Muscle of arm (tissue), 12 donors: ENCODE measurements around the gene NUMA1. TPM values are rescaled to one million over a fixed set of nuclear protein-coding genes. Genes with fewer than 3 reads are reported as not detected.

ENCODE experiments used
- DNase-seq: peaks from one replicate; pipeline ENCODE4 v3.0.0-alpha.2; 2013
- polyA plus RNA-seq, 12 donors: library from polyadenylated mRNA; unstranded; fragments of 120-200 nt; gene quantifications; one replicate each; pipeline ENCODE4 v1.2.1, GENCODE V29; 2013; ENCODE audit not compliant: insufficient read length in 12 of 12

NUMA1 gene
- polyA plus RNA-seq, 12 donors = 137 to 283 (median 169) TPM; not detected in 1

GRCh38 chr11:72023335-72023734 lies 57.0 kb downstream of the NUMA1 start:
- no peak for DNase-seq

GRCh38 chr11:72018171-72018570 lies 62.2 kb downstream of the NUMA1 start:
- no peak for DNase-seq

- no peak for DNase-seq
Observed at GRCh38 chr11:72015511-72016061, 64.8 kb downstream of the NUMA1 start.

GRCh38 chr11:72014761-72015320 lies 65.5 kb downstream of the NUMA1 start:
- DNase-seq = no peak

- DNase-seq = no peak
Observed at GRCh38 chr11:72013765-72014711, 66.3 kb downstream of the NUMA1 start.

- peak; percentile 71 for DNase-seq
Observed at GRCh38 chr11:72012897-72013721, 67.2 kb downstream of the NUMA1 start.

GRCh38 chr11:72012091-72012630 lies 68.2 kb downstream of the NUMA1 start:
- no peak for DNase-seq

GRCh38 chr11:72010529-72011233 lies 69.7 kb downstream of the NUMA1 start:
- DNase-seq = no peak

GRCh38 chr11:72009156-72009555 lies 71.2 kb downstream of the NUMA1 start:
- DNase-seq = no peak

GRCh38 chr11:72008728-72009127 lies 71.6 kb downstream of the NUMA1 start:
- DNase-seq = no peak

- no peak for DNase-seq
Observed at GRCh38 chr11:72007587-72007986, 72.8 kb downstream of the NUMA1 start.

GRCh38 chr11:72007089-72007476 lies 73.3 kb downstream of the NUMA1 start:
- DNase-seq = no peak

GRCh38 chr11:72006309-72007088 lies 73.8 kb downstream of the NUMA1 start:
- no peak for DNase-seq

- DNase-seq = no peak
Observed at GRCh38 chr11:72005347-72006260, 74.7 kb downstream of the NUMA1 start.

GRCh38 chr11:72004515-72005346 lies 75.6 kb downstream of the NUMA1 start:
- no peak for DNase-seq

- DNase-seq = no peak
Observed at GRCh38 chr11:72003776-72004171, 76.6 kb downstream of the NUMA1 start.

GRCh38 chr11:72002841-72003775 lies 77.2 kb downstream of the NUMA1 start:
- DNase-seq = no peak
